Measurements from ENCODE around the gene CNST. TPM values are rescaled to one million over a fixed set of nuclear protein-coding genes. Genes with fewer than 3 reads are reported as not detected.
"Not testable (repeated sequence)": the region's sequence is repeated elsewhere in the genome, so short reads cannot be mapped to it uniquely, and the experiment has no call there.

Gene CNST
- total RNA-seq, 3 donors from 2014 or later, result 32.1 to 33.5 (median 32.3) TPM

DNA sequence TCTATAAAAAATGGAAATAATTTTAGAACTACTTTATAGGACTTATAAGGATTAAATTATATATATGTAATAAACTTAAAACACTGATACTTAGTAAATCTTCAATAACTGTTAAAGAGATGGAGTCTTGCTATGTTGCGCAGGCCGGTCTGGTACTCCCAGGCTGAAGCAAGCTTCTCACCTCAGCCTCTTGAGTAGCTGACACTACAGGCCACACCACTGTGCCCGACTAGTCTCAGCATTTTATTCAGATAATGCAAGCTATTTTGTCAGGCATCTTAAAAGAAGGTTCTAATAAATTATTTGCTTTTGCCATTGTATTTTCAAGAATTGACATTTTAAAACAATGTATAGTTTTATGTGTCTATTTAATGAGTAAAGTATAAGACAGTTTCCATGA lies 20.8 kb downstream of the CNST start:
- Mint-ChIP-seq H3K36me3 (ENCODE audit: insufficient read depth) (peaks cover 39% of the 10 kb centered on the region), H3K4me3 (no peak overlapping the region), H3K4me1 (ENCODE audit: low read depth) (peaks cover 67% of the 10 kb centered on the region), H3K27me3 (ENCODE audit: low read depth) (no peaks in the 10 kb centered on the region), H3K9me3 (peaks cover 6% of the 10 kb centered on the region)
- DNase-seq (no peak), ATAC-seq (no peak)

DNA sequence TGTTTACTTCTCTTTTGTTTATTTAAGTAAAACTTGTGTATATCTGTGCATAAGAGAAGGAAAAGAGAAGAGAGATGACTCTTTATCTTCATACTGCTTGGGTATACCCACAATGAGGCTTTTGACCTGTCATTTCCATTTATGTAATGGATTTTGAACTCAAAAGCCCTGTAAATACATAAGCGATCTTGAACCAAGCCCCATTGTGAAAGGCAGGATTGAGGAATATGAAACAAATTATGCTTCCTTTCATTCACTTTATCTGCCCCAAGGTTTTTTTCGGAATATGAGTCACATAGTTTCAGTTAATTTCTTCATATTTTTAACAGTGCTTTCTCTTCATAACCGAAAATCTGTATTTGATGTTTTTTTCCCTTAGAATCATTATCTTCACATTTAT lies 21.4 kb downstream of the CNST start:
- Mint-ChIP-seq H3K27me3 (ENCODE audit: low read depth) (no peaks in the 10 kb centered on the region), H3K4me3 (no peak overlapping the region), H3K9me3 (peaks cover 6% of the 10 kb centered on the region), H3K36me3 (ENCODE audit: insufficient read depth) (peaks cover 43% of the 10 kb centered on the region), H3K4me1 (ENCODE audit: low read depth) (peaks cover 66% of the 10 kb centered on the region)
- DNase-seq, result no peak
- ATAC-seq, result peak; percentile 35 to 43

DNA sequence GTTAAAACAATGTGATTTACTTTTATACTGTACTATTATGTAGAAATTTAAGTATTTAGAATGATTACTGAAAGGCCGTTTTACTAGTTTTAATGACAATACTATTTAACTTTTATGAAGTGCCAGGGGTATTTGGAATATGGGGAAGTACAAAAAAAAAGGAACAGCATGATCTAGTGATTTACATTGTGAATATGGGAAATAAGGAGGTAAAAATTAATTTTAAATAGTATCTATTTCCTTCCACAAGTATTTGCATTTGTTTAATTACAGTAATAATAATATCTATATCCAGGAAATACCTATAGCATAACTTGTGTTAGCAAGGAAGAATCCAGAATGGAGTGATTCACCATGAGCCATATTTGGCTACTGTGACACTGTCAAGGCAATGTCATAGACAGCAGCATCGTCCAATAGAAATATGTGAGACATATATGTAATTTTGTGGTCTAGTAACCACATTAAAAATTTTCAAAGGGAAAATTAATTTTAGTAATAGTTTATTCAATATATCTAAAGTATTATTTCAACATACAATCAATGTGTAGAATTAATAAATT lies 22.0 kb downstream of the CNST start:
- DNase-seq (no peak), ATAC-seq (peak in 1 of 2 donors; percentile 58)
- H3K4me3 Mint-ChIP-seq, result no peak overlapping the region
- H3K27me3 Mint-ChIP-seq (ENCODE audit: low read depth), result no peaks in the 10 kb centered on the region
- peaks cover 43% of the 10 kb centered on the region for H3K36me3 Mint-ChIP-seq (ENCODE audit: insufficient read depth)
- H3K9me3 Mint-ChIP-seq, result peaks cover 6% of the 10 kb centered on the region
- peaks cover 63% of the 10 kb centered on the region for H3K4me1 Mint-ChIP-seq (ENCODE audit: low read depth)

DNA sequence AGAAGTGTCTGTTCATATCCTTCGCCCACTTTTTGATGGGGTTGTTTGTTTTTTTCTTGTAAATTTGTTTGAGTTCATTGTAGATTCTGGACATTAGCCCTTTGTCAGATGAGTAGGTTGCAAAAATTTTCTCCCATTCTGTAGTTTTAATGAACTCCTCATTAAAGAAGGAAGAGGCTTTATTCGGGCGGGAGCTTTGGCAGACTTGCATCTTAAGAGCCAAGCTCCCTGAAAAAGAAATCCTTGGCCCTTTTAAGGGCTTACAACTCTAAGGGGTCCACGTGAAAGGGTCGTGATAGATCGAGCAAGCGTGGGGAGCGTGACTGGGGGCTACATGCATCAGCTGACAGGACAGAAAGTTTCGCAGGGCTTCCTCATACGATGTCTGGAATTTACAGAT lies 23.7 kb downstream of the CNST start:
- H3K36me3 Mint-ChIP-seq (ENCODE audit: insufficient read depth), result peaks cover 28% of the 10 kb centered on the region
- DNase-seq; H3K27me3 Mint-ChIP-seq (ENCODE audit: low read depth); H3K4me3 Mint-ChIP-seq; H3K9me3 Mint-ChIP-seq; ATAC-seq: not testable (repeated sequence)
- H3K4me1 Mint-ChIP-seq (ENCODE audit: low read depth), result peaks cover 49% of the 10 kb centered on the region

DNA sequence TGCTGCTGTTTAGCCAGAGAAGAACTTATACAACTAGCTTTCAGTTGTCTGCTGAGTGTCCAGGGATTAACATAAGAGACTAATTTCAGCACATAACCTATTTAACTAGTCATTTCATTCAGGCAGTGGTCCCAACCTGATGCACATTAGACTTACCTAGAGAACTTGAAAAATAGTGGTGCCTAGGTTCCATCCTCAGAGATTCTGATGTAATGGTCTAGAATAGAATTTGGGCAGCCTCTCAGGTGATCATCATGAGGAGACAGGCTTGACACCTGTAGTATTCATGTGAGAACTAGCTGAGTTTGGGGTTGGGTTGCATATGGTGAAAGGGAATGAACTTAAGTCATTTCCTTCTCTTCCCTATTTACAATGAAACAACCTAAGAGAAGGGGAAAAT lies 24.8 kb downstream of the CNST start:
- H3K4me1 Mint-ChIP-seq (ENCODE audit: low read depth), result peaks cover 53% of the 10 kb centered on the region

DNA sequence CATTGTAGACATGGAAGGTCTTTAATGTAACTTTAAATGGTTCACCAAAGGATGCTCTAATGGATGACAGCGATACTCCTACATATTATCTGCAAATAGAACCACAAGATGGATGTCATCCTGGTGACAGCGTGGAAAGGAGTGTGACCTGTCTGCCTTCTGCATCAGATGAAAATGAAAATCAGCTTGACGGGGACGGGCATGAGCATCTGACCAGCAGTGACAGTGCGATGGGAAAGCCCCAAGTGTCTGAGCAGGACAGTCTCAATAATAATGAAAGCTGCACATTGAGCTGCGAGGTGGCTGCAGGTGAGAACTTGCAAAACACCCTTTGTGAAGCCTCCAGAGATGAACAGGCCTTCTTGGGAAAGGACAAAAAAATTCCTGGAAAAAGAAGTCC lies 25.2 kb downstream of the CNST start:
- Mint-ChIP-seq H3K27me3 (ENCODE audit: low read depth) (no peaks in the 10 kb centered on the region), H3K9me3 (peaks cover 6% of the 10 kb centered on the region), H3K4me3 (no peak overlapping the region), H3K4me1 (ENCODE audit: low read depth) (peaks cover 53% of the 10 kb centered on the region), H3K36me3 (ENCODE audit: insufficient read depth) (peaks cover 28% of the 10 kb centered on the region)
- ATAC-seq, result peak in 1 of 2 donors; percentile 32
- DNase-seq, result no peak

More for the DNA sequence above, 24.8 kb downstream of the CNST start:
- no peaks in the 10 kb centered on the region for H3K27me3 Mint-ChIP-seq (ENCODE audit: low read depth)
- peaks cover 29% of the 10 kb centered on the region for H3K36me3 Mint-ChIP-seq (ENCODE audit: insufficient read depth)
- H3K4me3 Mint-ChIP-seq, result no peak overlapping the region
- H3K9me3 Mint-ChIP-seq, result peaks cover 6% of the 10 kb centered on the region
- ATAC-seq (no peak), DNase-seq (no peak)

DNA sequence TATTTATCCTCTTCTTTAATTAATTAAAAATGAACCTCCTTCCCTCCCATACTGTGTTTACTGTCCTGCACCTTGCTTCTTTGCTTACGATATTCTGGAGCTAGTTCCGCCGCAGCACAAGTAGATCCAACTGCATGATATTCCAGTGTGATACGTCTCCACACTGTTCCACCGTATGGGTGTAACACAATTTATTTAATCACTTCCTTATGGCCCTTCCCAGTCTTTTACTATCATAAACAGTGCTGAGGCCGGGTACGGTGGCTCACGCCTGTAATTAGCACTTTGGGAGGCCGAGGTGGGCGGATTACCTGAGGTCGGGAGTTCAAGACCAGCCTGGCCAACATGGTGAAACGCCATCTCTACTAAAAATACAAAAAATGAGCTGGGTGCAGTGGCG lies 25.7 kb downstream of the CNST start:
- H3K4me1 Mint-ChIP-seq (ENCODE audit: low read depth), result peaks cover 56% of the 10 kb centered on the region
- peaks cover 33% of the 10 kb centered on the region for H3K36me3 Mint-ChIP-seq (ENCODE audit: insufficient read depth)
- no peak for ATAC-seq

DNA sequence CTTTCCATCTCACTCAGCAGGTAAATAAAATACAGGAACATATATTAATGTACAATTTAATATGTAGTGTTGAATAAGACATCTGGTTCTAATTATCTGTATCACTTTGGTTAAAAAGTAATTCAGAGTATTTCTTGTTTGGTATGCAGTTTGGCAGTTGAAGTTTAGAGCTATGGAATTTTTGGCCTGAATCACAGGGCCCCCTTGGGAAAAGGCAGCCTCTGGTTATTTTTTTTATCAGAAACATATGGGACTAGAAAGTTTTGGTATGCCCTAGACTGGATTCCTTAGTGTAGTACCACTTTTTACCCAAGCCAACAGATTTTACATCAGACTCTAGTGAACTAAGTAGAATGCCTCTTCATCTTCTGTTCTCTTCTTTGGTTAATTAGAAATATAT lies 26.4 kb downstream of the CNST start:
- ATAC-seq, result no peak
- Mint-ChIP-seq H3K4me1 (ENCODE audit: low read depth) (peaks cover 56% of the 10 kb centered on the region), H3K27me3 (ENCODE audit: low read depth) (no peaks in the 10 kb centered on the region)

More for the DNA sequence above, 25.7 kb downstream of the CNST start:
- Mint-ChIP-seq H3K27me3 (ENCODE audit: low read depth) (no peaks in the 10 kb centered on the region), H3K9me3 (peaks cover 6% of the 10 kb centered on the region), H3K4me3 (no peak overlapping the region)
- no peak for DNase-seq

DNA sequence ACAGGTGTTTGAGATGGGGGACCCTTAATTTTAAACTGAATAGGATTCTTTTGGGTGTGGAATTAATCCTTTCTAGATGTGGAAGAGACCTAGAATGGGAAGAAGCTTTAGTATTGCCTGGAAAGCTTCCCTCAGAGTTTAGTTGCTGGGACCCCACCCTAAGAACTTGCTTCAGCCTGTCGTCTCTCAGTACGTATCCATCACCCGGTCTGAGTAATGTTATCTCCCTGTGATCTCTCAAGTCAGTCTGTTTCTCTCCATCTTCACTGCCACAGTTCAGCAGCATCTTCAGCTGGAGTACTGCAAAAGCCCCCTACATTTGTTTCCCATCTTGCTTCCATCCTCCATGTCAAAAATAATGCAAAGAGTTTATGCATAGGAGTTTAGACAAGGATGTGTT lies 28.9 kb downstream of the CNST start:
- Mint-ChIP-seq H3K4me3 (no peak overlapping the region), H3K9me3 (peaks cover 3% of the 10 kb centered on the region), H3K36me3 (ENCODE audit: insufficient read depth) (peaks cover 34% of the 10 kb centered on the region), H3K4me1 (ENCODE audit: low read depth) (peaks cover 67% of the 10 kb centered on the region), H3K27me3 (ENCODE audit: low read depth) (no peaks in the 10 kb centered on the region)
- ATAC-seq (no peak), DNase-seq (no peak)

More for the DNA sequence above, 26.4 kb downstream of the CNST start:
- H3K9me3 Mint-ChIP-seq, result peaks cover 6% of the 10 kb centered on the region
- H3K36me3 Mint-ChIP-seq (ENCODE audit: insufficient read depth), result peaks cover 35% of the 10 kb centered on the region
- DNase-seq, result no peak
- no peak overlapping the region for H3K4me3 Mint-ChIP-seq

DNA sequence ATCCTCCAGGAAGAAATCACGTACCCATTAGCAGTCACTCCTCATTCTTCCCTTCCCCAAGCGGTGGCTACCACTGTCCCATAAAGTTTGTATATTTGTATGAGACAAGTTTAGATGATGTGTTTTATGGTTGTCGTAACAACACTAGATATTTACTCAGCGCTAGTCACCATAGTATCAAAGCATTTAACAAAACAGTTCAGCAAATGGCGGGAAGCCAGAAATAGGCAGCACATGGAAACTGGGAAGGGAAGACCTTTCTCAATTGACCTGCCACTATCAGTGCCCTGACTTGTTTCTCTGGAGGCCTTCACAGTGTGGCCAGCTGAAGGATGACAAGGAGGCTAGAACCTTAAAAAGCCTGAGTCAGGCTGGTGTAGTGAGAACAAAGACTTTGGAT lies 31.1 kb downstream of the CNST start:
- no peak overlapping the region for H3K4me3 Mint-ChIP-seq
- no peak for ATAC-seq
- DNase-seq, result no peak
- H3K4me1 Mint-ChIP-seq (ENCODE audit: low read depth), result peaks cover 65% of the 10 kb centered on the region
- peaks cover 29% of the 10 kb centered on the region for H3K36me3 Mint-ChIP-seq (ENCODE audit: insufficient read depth)
- no peaks in the 10 kb centered on the region for H3K9me3 Mint-ChIP-seq
- no peaks in the 10 kb centered on the region for H3K27me3 Mint-ChIP-seq (ENCODE audit: low read depth)

DNA sequence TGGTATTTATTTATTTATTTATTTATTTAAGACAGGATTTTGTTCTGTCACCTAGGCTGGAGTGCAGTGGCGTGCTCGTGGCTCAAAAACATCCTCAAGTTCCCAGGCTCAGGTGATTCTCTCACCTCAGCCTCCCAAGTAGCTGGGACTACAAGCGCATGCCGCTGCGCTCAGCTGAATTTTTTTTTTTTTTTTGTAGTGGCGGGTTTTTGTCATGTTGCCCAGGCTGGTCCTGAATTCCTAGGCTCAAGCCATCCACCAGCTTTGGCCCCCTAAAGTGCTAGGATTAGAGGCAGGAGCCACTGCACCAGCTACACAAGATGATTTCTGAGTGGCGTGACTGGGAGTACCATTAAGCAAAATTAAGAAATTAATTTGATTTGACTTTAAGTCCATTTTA lies 31.7 kb downstream of the CNST start:
- Mint-ChIP-seq H3K9me3 (no peaks in the 10 kb centered on the region), H3K4me3 (no peak overlapping the region), H3K27me3 (ENCODE audit: low read depth) (no peaks in the 10 kb centered on the region), H3K4me1 (ENCODE audit: low read depth) (peaks cover 65% of the 10 kb centered on the region), H3K36me3 (ENCODE audit: insufficient read depth) (peaks cover 26% of the 10 kb centered on the region)
- ATAC-seq (no peak), DNase-seq (no peak)

DNA sequence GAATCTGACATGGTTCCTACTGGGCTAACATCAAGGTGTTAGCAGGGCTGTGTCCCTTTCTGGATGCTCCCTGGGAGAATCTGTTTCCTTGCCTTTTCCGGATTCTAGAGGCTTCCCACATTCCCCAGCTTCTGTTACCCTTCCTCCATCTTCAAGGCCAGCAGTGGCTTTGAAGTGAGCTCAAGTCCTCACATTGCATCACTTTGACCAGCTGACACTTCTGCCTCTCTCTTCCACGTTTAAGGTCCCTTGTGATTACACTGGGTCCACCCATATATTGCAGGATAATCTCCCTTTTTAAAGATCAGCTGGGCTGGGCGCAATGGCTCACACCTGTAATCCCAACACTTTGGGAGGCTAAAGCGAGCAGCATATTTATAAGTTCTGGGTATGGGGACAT lies 33.1 kb downstream of the CNST start:
- no peaks in the 10 kb centered on the region for H3K9me3 Mint-ChIP-seq
- DNase-seq (no peak), ATAC-seq (no peak)
- H3K4me1 Mint-ChIP-seq (ENCODE audit: low read depth), result peaks cover 73% of the 10 kb centered on the region
- H3K27me3 Mint-ChIP-seq (ENCODE audit: low read depth), result no peaks in the 10 kb centered on the region
- peaks cover 30% of the 10 kb centered on the region for H3K36me3 Mint-ChIP-seq (ENCODE audit: insufficient read depth)
- H3K4me3 Mint-ChIP-seq, result no peak overlapping the region

DNA sequence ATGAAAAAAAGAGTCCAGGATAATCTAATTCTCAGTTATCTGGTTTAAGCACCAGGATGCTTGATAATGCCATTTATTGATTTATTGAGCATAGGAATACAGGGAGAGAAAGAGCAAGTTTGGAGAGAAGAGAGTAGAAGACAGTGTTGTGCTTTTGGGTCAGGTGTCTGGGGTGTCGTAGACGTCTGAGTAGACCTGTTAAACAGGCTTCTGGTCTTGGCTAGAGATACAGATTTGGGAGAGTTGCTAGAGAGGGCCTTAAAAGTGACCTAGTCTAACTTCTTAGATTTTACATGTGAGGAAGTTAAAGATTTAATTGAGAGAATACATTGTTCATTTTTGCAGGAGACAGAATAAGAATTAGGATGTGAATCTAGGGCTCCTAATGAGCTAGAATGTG lies 34.3 kb downstream of the CNST start:
- ATAC-seq (no peak), DNase-seq (no peak)
- Mint-ChIP-seq H3K4me3 (no peak overlapping the region), H3K9me3 (no peaks in the 10 kb centered on the region), H3K4me1 (ENCODE audit: low read depth) (peaks cover 66% of the 10 kb centered on the region), H3K27me3 (ENCODE audit: low read depth) (no peaks in the 10 kb centered on the region), H3K36me3 (ENCODE audit: insufficient read depth) (peaks cover 26% of the 10 kb centered on the region)

DNA sequence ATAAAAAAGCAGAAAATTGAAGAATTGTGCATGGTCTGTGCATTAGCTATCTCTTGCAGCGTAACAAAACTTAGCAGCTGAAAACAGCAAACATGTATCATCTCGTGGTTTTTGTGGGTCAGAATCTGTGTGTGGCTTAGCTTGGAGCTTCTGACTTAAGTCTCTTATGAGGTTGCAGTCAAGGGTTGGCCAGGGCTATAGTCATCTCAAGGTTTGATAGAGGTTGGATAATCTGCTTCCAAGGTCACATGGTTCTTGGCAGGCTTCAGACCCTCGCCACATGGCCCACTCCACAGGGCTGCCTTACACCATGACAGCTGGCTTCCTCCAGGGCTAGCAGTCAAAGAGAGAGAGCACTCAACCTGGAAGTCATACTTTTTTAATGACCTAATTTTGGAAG lies 35.9 kb downstream of the CNST start:
- Mint-ChIP-seq H3K9me3 (no peaks in the 10 kb centered on the region), H3K27me3 (ENCODE audit: low read depth) (no peaks in the 10 kb centered on the region), H3K4me1 (ENCODE audit: low read depth) (peaks cover 53% of the 10 kb centered on the region), H3K4me3 (no peak overlapping the region), H3K36me3 (ENCODE audit: insufficient read depth) (peaks cover 19% of the 10 kb centered on the region)
- peak; percentile 75 to 79 for ATAC-seq
- DNase-seq, result no peak

DNA sequence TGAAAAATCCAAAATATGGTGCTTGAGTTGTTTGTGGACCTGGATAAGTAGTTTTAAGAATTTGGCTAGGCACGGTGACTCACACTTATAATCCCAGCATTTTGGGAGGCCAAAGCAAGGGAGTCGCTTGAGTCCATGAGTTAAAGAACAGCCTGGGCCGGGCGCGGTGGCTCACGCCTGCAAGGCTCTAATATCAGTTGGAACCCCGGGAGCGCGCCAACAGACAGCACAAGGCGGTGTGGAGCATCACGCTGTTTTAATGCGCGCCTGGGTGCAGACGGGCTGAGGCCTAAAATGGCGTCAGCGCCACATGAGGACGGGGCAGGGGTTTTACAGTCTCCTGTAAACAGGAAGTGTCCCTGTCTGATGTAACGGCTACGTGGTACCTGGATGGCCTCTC lies 39.0 kb downstream of the CNST start:
- ATAC-seq; H3K4me3 Mint-ChIP-seq; DNase-seq; H3K9me3 Mint-ChIP-seq; H3K27me3 Mint-ChIP-seq (ENCODE audit: low read depth): not testable (repeated sequence)
- peaks cover 52% of the 10 kb centered on the region for H3K4me1 Mint-ChIP-seq (ENCODE audit: low read depth)
- peaks cover 17% of the 10 kb centered on the region for H3K36me3 Mint-ChIP-seq (ENCODE audit: insufficient read depth)

DNA sequence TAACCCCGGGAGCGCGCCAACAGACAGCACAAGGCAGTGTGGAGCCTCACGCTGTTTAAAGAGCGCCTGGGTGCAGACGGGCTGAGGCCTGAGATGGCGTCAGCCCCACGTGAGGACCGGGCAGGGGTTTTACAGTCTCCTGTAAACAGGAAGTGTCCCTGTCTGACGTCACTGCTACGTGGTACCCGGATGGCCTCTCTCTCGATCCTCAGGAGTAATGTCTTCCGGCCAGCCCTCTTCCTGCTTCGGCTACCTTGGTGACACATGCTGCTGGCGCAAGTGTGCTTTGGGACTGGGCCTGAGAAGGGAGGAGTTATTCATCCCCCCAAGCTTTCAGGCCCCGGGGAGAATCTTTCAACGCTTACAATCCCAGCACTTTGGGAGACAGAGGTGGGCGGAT lies 41.2 kb downstream of the CNST start:
- no peak for ATAC-seq
- Mint-ChIP-seq H3K36me3 (ENCODE audit: insufficient read depth) (peaks cover 14% of the 10 kb centered on the region), H3K9me3 (no peaks in the 10 kb centered on the region), H3K4me3 (no peak overlapping the region), H3K27me3 (ENCODE audit: low read depth) (no peaks in the 10 kb centered on the region), H3K4me1 (ENCODE audit: low read depth) (peaks cover 55% of the 10 kb centered on the region)
- no peak for DNase-seq
